ENCODE data around the gene DLEC1. TPM values are rescaled to one million over a fixed set of nuclear protein-coding genes. Genes with fewer than 3 reads are reported as not detected.

The DLEC1 gene
- total RNA-seq, 4 donors from 2014 or later = 0.19 to 2.1 (median 0.50) TPM

GRCh38 chr3:37995652-37996641 lies 43.1 kb upstream of the DLEC1 start:
- Histone ChIP-seq H3K27ac (no peak overlapping the region), H3K4me1 (peaks cover 46% of the 10 kb centered on the region), H3K4me3 (no peak overlapping the region), H3K27me3 (no peaks in the 10 kb centered on the region), H3K36me3 (peaks cover 9% of the 10 kb centered on the region), H3K9me3 (no peaks in the 10 kb centered on the region)
- TF ChIP-seq EP300 (IDR thresholded peaks at IDR 0.05) (no peak), POLR2A (IDR thresholded peaks at IDR 0.05) (no peak), CTCF (IDR thresholded peaks at IDR 0.05) (no peak)
- DNase-seq (ENCODE audit: low spot score in 2 of 2) = no peak
- 80% methylated on average over 10 of the region's 10 CpGs for WGBS

GRCh38 chr3:37996785-37997301 lies 42.2 kb upstream of the DLEC1 start:
- TF ChIP-seq CTCF (IDR thresholded peaks at IDR 0.05) = peak; percentile 95 to 96
- no peak for TF ChIP-seq POLR2A (IDR thresholded peaks at IDR 0.05)
- peak in 1 of 2 donors; percentile 88 for DNase-seq (ENCODE audit: low spot score in 2 of 2)
- peaks cover 18% of the 10 kb centered on the region for H3K36me3 ChIP-seq
- 0% methylated on average over 4 of the region's 7 CpGs for WGBS
- H3K9me3 ChIP-seq = no peaks in the 10 kb centered on the region
- H3K4me3 ChIP-seq = no peak overlapping the region
- H3K27ac ChIP-seq = no peak overlapping the region
- H3K4me1 ChIP-seq = peaks cover 46% of the 10 kb centered on the region
- H3K27me3 ChIP-seq = no peaks in the 10 kb centered on the region

- 86% methylated on average over 5 of the region's 10 CpGs for WGBS
- H3K4me1 ChIP-seq = peaks cover 46% of the 10 kb centered on the region
These were observed 41.7 kb upstream of the DLEC1 start for GRCh38 chr3:37997342-37997741.

GRCh38 chr3:37997791-37998370 lies 41.1 kb upstream of the DLEC1 start:
- TF ChIP-seq POLR2AphosphoS5 (IDR thresholded peaks at IDR 0.05) (no peak), EP300 (IDR thresholded peaks at IDR 0.05) (no peak), POLR2A (IDR thresholded peaks at IDR 0.05) (no peak), CTCF (IDR thresholded peaks at IDR 0.05) (no peak)
- H3K27ac ChIP-seq = peak overlapping the region; percentile 77
- H3K9me3 ChIP-seq = no peaks in the 10 kb centered on the region
- H3K4me3 ChIP-seq = no peak overlapping the region
- 84% methylated on average over 6 of the region's 6 CpGs for WGBS
- peaks cover 43% of the 10 kb centered on the region for H3K4me1 ChIP-seq
- peak in 1 of 2 donors; percentile 69 for DNase-seq (ENCODE audit: low spot score in 2 of 2)
- peaks cover 25% of the 10 kb centered on the region for H3K36me3 ChIP-seq
- H3K27me3 ChIP-seq = no peaks in the 10 kb centered on the region

More at GRCh38 chr3:37997342-37997741, 41.7 kb upstream of the DLEC1 start:
- H3K27me3 ChIP-seq = no peaks in the 10 kb centered on the region
- DNase-seq (ENCODE audit: low spot score in 2 of 2) = peak in 1 of 2 donors; percentile 67
- no peak overlapping the region for H3K4me3 ChIP-seq
- TF ChIP-seq CTCF (IDR thresholded peaks at IDR 0.05) = no peak
- no peak for TF ChIP-seq EP300 (IDR thresholded peaks at IDR 0.05)
- no peak for TF ChIP-seq POLR2AphosphoS5 (IDR thresholded peaks at IDR 0.05)
- no peak for TF ChIP-seq POLR2A (IDR thresholded peaks at IDR 0.05)
- H3K9me3 ChIP-seq = no peaks in the 10 kb centered on the region
- peaks cover 23% of the 10 kb centered on the region for H3K36me3 ChIP-seq
- no peak overlapping the region for H3K27ac ChIP-seq

- H3K27ac ChIP-seq = no peak overlapping the region
- peaks cover 42% of the 10 kb centered on the region for H3K4me1 ChIP-seq
- DNase-seq (ENCODE audit: low spot score in 2 of 2) = no peak
- no peaks in the 10 kb centered on the region for H3K9me3 ChIP-seq
- H3K4me3 ChIP-seq = no peak overlapping the region
- TF ChIP-seq POLR2A (IDR thresholded peaks at IDR 0.05) = no peak
- TF ChIP-seq CTCF (IDR thresholded peaks at IDR 0.05) = no peak
- TF ChIP-seq POLR2AphosphoS5 (IDR thresholded peaks at IDR 0.05) = no peak
- no peak for TF ChIP-seq EP300 (IDR thresholded peaks at IDR 0.05)
- no peaks in the 10 kb centered on the region for H3K27me3 ChIP-seq
- WGBS = 92% methylated on average over 6 of the region's 6 CpGs
- H3K36me3 ChIP-seq = peaks cover 25% of the 10 kb centered on the region
These were observed 39.2 kb upstream of the DLEC1 start for GRCh38 chr3:37999836-38000235.

Measured in suprapubic skin (tissue), 4 donors.